Activated gamma-delta T cell treated with anti-CD3 and anti-CD28 coated beads, Interleukin-2, amount 50 U/mL, for 16 hours (primary cell): ENCODE data around the gene ZNF608.

Experiments used
- DNase-seq: peaks from one replicate; pipeline ENCODE4 v3.0.0-alpha.2; 2020; ENCODE audit warnings: low read depth

ZNF608 gene

GRCh38 chr5:124755041-124755440 is 8.6 kb upstream of the ZNF608 start:
- no peak for DNase-seq

GRCh38 chr5:124754206-124754927 is 7.9 kb upstream of the ZNF608 start:
- DNase-seq, result no peak

GRCh38 chr5:124752854-124753720 is 6.6 kb upstream of the ZNF608 start:
- DNase-seq, result no peak

- DNase-seq, result no peak
Measured at GRCh38 chr5:124751031-124751430, 4.6 kb upstream of the ZNF608 start.

- no peak for DNase-seq
Measured at GRCh38 chr5:124748687-124749594, 2.5 kb upstream of the ZNF608 start.

- no peak for DNase-seq
Measured at GRCh38 chr5:124747791-124748686, 1.6 kb upstream of the ZNF608 start.

GRCh38 chr5:124746916-124747790 is 714 bp upstream of the ZNF608 start:
- no peak for DNase-seq

- DNase-seq, result no peak
Measured at GRCh38 chr5:124745007-124745927, 1.2 kb downstream of the ZNF608 start.

GRCh38 chr5:124744170-124744971 is 2.1 kb downstream of the ZNF608 start:
- DNase-seq, result no peak

- no peak for DNase-seq
Measured at GRCh38 chr5:124743602-124744169, 2.8 kb downstream of the ZNF608 start.

GRCh38 chr5:124742983-124743601 is 3.3 kb downstream of the ZNF608 start:
- DNase-seq, result no peak

GRCh38 chr5:124742521-124742920 is 3.9 kb downstream of the ZNF608 start:
- DNase-seq, result no peak

- no peak for DNase-seq
Measured at GRCh38 chr5:124741711-124742496, 4.5 kb downstream of the ZNF608 start.

- no peak for DNase-seq
Measured at GRCh38 chr5:124740991-124741583, 5.4 kb downstream of the ZNF608 start.

GRCh38 chr5:124740071-124740470 is 6.4 kb downstream of the ZNF608 start:
- DNase-seq, result no peak

- no peak for DNase-seq
Measured at GRCh38 chr5:124739634-124740025, 6.8 kb downstream of the ZNF608 start.
